Stimulated activated CD8-positive, alpha-beta memory T cell treated with anti-CD3 and anti-CD28 coated beads, Interleukin-15, amount 100 ng/mL, for 48 hours (primary cell): ENCODE data around the gene PDCD4.
A peak's percentile ranks its signal among the peaks of the same experiment; 100 is the strongest.

Experiments
- DNase-seq, 2 donors: peaks; one replicate each; pipeline ENCODE4 v3.0.0-alpha.2; 2020; ENCODE audit warnings: low read depth in 2 of 2

PDCD4 gene

DNA sequence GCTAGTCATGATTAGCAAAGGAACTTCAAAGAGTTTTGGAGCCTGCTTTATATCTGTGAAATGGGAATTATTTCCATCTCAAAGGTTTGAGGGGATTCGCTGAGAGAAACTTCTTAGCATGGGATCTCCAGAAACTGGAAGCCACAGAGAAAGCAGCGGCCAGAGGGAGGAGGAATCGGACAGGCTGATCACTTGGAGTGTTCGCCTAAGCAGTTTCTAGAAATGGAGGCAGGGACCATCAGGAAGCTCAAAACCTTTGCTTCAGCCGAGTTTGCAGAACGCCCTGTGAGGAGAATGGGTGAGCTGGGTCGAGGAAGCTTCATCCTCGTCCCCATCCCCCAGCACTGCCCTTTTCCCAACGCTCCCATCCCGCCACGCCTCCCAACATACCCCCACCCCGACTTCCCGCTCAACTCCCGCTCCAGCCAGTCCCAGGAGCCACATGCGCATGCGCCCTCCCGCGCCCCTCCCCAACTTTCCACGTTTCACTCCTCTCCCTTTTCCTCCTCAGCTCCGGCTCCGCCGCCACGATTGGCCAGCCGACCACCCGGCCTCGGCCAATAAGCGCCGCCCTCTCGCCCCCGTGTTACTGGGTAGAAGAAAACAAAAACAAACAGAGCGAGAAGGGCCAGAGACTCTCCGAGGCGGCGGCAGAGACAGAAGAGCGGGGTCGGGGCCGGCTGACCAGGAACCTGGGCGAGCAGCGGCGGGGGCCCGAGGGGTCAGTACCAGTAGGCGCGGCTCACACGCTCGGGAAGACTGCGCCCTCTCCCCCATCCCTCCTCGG lies at the start of gene PDCD4:
Gene PDCD4, plus strand, starts transcription at position 631 of the 787 bp plus-strand sequence. CDS start 4,100 bp downstream, outside the sequence.
- peak; percentile 93 to 94 for DNase-seq

DNA sequence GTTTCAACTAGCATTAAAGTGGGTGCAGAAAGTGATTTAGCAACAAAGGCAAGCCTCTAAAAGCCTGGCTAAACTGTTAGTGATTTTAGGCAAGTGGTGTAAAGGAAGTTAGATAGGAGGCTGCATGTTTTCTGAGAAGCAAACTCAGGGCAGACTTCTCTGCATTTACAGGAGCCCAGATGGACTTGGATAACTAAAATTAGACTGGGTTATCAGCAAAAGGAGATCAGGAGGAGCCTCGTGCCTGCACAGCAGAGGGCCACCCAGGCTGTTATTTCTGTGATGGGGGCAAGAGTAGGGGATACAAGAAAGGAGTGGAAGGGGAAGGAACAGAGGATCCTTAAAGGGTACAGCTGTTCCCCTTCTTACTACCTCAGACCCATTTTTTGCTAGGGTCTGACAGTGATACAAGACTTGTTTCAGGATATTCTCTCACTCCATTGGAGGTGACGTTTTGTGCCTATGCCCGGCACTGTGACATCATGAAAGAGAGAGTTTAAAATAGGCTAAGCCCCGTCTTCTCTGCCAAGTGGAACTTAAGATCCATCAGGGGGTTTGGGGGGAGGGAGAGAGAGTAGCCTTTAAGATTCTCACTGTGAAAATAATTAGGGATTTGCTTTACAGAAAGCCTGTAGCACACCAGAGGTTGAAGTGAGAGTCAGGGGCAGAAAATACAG lies 49.6 kb upstream of the PDCD4 start:
- no peak for DNase-seq

DNA sequence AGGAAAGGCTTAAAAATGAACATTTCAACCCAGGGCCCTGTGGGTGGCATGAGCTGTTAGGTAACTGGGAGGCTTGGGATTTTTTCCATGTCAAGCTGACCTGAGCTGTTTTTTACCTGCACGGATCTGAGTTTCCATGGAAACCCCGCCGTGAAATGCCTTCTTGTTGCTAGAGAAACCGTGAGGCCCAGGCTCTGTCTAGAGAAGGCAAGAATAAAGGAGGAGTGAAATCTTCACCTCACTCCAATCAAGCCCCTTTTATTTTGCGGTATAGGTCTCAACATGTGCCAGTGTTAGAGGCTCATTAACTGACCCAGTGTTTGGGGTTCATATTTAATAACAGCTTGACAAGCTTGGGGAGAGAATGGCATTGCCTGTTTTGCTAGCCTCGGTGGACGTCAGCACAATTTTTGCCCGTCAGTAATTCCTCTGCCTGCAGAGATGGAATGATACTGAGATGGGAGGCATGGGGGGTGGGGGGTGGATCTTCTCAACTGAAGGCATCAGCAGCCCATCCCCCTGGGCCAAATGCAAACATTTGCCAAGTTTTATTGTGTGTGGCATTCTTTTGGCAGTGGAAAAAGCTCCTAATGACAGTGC lies 48.9 kb upstream of the PDCD4 start:
- no peak for DNase-seq

DNA sequence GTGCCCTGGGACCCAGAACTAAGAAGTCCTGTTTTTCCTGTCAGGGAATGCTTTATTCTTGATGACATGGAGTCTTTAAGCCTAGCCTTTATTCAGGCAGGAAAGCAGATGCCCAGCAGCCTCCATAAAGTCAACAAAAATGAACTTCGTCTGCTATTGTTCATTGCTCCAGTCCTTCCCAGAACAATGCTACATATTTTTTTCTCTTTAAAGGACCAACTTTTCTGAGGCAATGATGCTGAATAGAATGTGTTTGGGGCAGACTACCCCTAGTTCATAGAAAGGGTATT lies 47.6 kb upstream of the PDCD4 start:
- DNase-seq: no peak

DNA sequence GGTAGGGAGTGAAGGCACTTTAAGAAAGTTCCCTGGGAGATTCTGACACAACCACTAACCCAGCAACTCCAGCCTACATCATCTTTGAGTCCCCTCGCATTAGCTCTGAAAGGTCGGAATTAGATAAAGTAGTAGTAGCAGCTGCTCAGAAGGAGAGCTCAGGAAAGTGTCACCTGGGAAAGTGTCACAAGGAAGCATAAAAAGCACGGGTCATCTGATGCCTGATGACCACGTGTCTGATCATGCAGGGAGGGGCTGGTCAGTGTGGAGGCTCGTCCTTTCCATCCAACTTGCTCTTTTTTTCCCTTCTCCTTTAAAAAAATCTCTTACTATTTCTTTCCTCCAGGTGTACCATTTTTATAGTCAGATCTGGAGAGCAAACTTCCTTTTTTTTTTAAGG lies 47.1 kb upstream of the PDCD4 start:
- DNase-seq: no peak

DNA sequence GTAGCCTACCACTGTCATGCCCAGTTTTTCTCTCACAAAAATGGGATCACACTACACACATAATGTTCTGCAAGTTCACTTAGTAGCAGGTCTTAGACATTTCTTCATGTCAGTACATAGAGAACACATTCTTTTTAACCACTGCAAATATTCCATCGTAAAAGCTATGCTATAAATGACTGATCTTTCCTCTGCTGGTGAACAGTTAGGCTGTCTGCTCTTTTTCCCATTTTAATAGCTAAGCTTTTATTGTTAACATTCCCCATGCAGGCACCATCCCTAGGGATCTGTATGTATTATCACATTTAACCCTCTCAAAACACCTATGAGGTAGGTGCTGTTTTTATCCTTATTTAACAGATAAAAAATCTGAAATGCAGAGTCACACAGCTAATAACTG lies 46.2 kb upstream of the PDCD4 start:
- no peak for DNase-seq

DNA sequence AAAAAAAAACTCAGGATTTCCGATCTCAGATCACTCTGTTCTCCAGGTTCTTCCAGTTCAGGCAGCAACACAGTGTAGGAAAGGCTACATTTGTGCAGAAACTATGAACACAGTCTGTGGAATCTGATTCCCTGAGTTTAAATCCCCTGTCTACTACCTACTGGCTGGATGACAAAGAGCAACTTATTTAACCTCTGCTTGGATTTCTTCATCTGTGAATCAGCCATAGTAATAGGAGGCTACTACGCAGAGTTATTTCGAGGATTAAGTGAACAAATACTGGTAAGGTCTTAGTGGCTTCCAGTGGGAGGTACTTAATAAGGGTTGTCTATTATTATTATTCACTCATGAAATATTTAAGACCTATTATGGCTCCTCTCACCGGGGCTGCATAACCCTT lies 44.3 kb upstream of the PDCD4 start:
- no peak for DNase-seq

DNA sequence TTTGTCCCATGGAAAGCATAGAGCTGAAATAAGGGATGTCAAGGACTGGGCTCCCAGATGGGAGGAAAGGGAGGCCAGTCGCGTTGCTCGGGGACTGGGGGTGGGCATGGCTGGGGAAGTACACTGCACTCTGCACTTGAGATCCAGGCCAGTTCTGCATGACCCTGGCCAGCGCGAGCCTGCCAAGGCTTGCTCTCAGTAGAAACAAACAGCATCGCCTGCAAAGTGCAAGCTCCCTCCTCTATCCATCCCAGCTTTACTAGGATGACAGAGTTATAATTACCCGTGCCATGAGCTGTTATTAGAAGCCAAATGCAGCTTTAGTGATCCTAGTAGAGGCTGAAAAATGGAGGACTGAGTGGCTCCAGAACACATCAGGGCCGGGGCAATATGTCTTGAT lies 43.9 kb upstream of the PDCD4 start:
- no peak for DNase-seq

DNA sequence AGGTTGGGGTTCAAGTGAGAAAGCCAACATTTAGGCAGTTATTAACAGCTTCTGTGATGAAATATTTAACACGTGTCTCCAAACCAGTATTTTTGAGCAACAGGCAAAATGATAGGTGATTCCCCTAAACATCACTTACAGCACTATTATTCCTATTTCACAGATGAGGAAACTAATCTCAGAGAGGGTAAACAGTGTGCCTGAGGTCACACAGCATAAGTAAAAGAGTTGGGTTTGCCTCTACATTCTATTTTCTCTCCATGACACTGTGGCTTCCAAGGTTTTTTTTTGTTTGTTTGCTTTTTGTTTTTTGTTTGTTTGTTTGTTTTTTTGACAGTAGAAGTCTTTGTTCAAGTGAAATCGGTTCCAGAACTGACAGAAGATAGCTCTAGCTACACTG lies 43.2 kb upstream of the PDCD4 start:
- DNase-seq: no peak

DNA sequence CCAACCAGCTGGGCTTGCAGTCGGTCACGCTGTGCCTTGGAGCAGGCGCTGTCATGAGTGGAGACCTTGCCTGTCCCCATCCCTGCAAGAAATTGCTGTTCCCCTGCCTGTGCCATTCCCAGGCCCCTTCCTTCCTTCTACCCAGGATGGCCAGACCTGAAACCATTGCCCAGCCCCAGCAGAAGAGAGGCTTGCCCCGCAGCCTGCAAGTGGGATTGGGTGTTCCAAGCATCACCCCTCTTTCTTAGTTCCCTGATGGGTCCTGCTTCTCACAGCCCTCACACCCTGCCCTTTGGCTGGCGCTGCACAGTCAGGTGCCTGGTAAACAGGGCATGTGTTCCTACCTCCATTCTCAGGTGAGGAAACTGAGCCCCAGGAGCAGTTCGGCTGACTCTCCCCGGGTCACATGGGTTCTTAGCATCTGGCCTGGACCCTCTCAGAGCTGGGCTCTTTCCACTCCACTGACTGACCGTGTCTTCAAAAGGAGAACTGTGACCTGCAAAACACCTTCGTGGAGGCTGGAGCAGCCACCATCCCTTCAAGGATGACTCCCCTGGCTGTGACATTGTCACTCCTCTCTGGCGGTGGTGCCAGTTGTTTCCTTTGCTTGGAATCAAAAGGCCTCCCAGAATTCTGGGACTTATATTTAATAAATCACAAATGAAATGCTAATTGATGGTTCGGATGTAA lies 41.9 kb upstream of the PDCD4 start:
- no peak for DNase-seq

DNA sequence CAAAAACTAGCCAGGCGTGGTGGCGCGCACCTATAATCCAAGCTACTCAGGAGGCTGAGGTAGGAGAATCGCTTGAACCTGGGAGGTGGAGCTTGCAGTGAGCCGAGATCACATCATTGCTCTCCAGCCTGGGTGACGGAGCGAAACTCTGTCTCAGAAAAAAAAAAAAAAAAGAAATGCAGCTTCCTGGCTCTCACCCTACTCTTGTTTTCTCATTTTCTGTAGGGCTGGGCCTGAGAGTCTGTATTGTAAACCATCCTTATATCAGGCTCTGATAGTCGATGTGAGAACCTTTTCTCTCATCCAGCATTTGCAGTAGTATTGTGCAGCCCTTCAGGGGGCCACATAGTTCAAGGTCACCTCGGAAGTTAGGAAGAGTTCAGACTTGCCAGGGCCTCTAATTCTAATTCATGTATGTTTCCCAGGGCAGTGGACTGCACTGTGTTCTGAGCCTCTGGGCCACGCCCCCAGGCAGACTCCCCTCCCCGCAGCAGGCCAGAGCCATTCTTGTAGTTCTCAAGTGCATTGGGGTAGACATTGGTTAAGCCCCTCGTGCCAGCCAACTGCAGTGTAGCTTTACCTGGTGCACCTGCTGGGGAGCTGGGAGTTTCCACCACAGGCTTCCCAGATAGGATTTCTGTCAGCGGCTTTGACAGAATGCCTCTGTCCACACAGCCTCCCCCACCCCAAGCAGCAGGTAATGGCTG lies 38.3 kb upstream of the PDCD4 start:
- no peak for DNase-seq

DNA sequence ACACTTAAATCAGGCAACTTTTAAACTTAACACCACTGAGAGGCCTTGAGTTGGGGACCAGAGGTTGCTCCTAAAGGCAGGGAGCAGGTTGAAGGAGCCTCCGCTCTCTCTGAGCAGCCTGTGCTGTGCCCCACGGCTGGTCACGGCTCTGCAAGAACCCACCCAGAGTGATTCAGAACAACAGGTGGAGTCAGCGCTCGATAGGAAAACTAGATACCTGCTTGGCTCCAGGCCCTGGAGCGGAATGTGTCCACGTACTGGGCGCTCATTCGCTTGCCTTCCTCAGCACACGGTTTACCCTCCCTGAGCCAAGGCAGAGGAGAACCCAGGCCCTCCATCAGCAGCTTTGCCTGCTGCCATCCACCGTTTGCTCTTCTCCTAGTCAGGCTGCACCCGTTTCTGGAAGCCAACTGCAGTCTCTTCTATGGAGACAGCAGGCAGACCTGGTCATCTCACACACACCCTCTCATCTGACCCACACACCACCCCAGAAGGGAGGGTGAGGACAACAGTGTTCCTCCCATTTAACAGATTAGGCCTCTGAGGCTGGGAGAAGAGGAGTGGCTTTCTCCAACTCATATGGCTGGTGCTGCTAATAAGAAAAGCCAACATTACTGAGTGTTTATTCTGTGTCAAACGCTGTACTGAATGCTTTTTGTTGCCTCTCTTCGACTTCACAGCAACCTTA lies 37.6 kb upstream of the PDCD4 start:
- no peak for DNase-seq

DNA sequence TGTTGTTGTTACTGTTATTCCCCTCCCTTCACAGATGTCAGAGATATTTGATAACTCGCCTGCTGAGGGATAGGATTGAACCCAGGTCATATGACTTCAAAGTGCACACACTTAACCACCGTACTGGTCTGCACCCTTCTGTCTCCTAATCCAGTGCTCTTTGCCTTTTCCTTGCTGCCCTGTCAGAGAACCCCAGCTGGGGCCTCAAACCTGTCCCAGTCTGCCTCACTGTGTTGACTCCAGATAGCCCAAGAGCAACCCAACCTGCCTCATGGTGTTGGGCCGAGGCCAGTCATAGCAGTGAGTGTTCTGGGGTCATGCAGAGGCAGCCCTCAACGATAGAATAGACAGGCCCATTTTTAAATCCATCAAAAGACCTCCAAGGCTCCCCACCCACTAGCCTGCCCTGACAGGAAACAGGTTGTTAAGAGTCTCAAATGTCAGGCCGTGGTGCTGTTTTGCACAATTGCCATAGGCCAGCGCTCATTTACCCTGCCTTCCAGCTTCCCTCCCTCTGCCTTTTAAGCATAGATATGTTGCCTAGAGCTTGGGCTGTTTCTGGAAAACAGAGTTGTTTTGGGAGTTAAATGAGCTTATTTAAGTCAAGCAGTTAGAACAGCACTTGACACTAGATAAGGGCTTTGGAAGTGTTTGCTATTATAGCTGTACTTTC lies 37.0 kb upstream of the PDCD4 start:
- no peak for DNase-seq

DNA sequence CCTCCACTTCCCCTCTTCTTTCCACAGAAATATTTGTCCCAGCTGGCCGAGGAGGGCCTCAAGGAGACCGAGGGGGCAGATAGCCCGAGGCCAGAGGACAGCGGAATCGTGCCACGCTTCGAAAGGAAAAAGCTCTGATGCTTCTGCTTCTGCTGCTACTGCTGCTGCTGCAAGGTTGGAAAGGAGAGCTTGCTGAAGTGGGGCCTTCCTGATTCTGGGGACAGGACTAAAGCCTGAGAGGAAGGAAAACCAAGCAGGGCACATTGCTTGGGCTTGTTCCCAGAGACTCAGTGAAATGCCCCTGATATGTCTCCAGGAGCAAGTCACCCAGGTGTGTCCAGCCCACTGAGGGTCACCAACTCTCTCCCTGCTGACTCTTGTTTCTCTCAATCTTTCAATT lies 35.9 kb upstream of the PDCD4 start:
- DNase-seq: no peak

DNA sequence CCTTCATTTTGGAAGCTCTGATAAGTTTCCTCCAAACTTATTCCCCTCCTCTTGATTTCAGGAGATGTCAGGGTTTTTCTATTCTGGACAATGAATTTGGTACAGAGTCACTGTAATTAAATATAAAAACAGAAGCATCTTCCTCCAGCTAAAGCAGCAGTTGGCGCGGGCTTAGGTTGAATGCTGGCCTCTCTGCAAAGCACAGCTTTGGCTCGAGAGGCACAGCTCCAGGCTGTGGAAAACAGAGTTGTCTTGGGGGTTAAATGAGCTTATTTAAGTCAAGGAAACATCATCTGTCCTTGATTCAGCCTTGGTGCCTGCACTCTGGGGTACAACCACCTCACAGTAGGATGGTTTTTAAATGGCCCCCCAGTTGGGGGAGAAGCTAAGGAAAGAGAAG lies 35.0 kb upstream of the PDCD4 start:
- no peak for DNase-seq

DNA sequence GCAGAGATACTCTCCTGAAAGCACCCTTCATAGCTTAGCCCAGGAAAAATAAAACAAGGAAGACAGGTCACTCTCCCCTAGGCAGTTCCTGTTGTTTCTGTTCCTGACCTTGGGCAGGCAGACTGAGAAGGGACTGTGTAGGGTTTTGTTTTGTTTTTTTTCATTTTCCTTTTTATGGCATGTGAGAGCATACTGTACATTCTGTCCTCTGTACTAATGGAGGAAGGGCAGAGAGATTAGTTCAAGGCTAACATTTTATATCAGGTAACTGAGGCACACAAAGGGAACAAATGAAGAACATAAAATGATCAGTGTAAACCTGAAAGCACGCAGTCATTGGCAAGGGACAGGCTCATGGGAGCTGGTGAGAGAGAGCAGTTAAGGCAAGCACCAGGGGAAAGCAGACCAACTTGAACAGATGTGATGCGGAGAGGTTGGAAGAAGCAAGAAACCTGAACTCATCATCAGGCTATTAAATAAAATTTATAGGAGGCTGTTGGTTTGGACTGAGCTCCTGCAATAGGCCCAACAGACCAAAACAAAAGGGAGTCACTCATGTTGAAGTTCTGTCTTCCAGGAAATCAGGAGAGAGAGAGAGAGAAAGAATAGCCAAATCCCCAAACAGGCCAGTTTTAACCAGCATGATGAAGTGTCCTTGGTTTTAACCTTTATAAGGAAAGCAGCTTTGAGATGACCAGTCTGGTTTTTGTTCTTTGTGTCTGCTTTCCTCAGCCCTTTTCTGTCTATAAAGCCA lies 34.1 kb upstream of the PDCD4 start:
- no peak for DNase-seq

DNA sequence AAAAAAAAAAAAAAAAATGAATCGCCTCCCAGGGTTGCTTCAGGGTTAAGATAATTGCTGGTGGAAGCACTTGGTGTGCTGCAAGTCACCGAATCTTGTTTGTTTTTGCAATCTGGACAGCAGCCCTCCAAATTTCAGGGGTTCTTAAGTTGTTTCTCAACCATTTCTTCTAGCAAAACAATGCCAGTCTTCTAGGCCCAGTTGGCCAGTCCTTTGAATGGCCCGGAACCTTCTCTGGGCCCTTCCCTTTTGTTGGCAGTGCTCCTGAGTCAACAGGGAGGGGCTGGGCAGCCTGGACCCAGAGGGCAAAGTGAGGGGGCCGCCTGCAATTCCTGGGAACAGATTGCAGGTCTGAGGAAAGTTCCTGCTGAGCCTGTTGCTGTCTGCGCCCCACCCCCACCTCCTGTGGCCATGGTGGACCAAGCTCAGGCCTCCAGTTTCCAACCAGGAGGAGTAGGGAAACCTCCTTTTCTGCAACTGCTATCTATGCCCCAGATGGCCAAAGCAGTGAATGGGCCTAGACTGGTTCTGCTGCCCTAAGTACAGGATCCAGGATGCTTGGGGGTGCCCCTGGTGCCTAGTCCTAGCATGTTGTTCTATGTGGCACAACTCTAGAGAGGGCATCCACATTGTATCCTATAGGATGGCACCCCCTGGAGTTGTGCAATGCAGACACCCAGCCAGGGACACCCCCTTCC lies 31.4 kb upstream of the PDCD4 start:
- DNase-seq: no peak

DNA sequence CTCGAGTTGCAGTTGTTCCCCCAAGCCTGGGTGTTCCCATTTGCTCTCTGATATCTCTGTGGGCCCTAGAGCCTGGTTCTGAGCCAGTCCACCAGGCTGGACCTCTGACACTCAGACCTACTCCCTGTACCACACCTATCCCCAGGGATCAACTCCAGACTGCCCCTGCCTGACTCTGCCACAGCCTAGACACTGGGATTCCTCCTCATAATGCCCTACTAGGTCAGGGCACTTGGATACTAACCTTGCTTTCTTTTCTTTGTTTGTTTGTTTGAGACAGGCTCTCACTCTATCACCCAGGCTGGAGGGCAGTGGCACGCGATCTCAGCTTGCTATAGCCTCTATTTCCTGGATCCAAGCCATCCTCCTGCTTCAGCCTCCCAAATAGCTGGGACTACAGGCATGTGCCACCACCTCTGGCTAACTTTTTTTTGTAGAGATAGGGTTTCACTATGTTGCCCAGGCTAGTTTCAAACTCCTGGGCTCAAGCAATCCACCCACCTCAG lies 30.8 kb upstream of the PDCD4 start:
- no peak for DNase-seq

DNA sequence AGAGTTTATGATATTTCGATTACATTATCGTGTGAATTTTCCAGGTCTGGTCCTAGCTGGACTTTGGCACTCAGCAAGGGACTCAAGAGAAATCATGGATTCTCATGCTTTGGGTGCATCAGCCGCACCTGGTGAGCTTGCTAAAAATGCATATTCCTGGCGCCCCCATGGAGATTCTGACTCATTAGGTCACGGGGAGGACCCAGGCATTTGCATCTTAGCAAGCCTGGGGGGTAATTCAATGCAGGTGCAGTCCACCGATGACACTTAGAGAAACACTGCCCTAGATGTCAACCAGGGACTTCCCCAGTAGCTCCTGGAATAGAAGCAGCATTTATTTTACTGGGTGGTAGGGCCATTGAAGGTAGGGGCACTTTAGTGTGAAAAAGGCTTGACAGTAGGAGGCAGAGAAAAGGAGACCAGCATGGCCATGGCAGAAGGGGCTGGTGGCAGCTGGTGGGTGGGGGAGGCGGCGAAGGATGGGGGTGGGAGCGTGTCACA lies 29.9 kb upstream of the PDCD4 start:
- DNase-seq: no peak
